BJ (cell line): ENCODE measurements around the gene MT1G. TPM values are rescaled to one million over a fixed set of nuclear protein-coding genes. Genes with fewer than 3 reads are reported as not detected.

Source experiments
- CTCF ChIA-PET: fragments of 350-600 bp; formaldehyde crosslinking; extraction: SDS; loops from one replicate; lab custom pipeline; 2021; ENCODE audit warnings: antibody characterized with exemption, inconsistent platforms; lab: Yijun Ruan, JAX
- POLR2A ChIA-PET: fragments of 300-600 bp; sonication (Branson Sonifier 250); formaldehyde crosslinking; extraction: SDS; loops from one replicate; lab custom pipeline; 2021; ENCODE audit warnings: antibody characterized with exemption; lab: Charles Lee
- DNase-seq: peaks from one replicate; pipeline ENCODE4 v3.0.0-alpha.2; 2011; ENCODE audit warnings: low read depth
- H3K27me3 ChIP-seq: 2 replicates; pipeline ENCODE4 v1.6.0; 2011; ENCODE audit warnings: low read length; ENCODE audit not compliant: control insufficient read depth, insufficient read depth
- H3K36me3 ChIP-seq: 2 replicates; pipeline ENCODE4 v1.5.1; 2011; ENCODE audit warnings: low read length; ENCODE audit not compliant: control insufficient read depth, insufficient read depth
- H3K4me3 ChIP-seq: 2 replicates; pipeline ENCODE4 v1.5.1; 2011; ENCODE audit warnings: low read depth, mild to moderate bottlenecking, control low read depth, low read length
- CTCF ChIP-seq: IDR thresholded peaks from 2 replicates; pipeline ENCODE4 v1.5.1; 2011; ENCODE audit warnings: low read depth, mild to moderate bottlenecking, control low read depth, inconsistent platforms, low read length, moderate library complexity; ENCODE audit not compliant: insufficient read depth
- polyA plus RNA-seq: library from polyadenylated mRNA; depleted of rRNA; stranded (reverse); fragments of >200 nt; gene quantifications from 2 replicates; pipeline ENCODE4 v1.2.3, GENCODE V29; 2011

Gene MT1G
- polyA plus RNA-seq, 1 experiment: 2.9 TPM

DNA sequence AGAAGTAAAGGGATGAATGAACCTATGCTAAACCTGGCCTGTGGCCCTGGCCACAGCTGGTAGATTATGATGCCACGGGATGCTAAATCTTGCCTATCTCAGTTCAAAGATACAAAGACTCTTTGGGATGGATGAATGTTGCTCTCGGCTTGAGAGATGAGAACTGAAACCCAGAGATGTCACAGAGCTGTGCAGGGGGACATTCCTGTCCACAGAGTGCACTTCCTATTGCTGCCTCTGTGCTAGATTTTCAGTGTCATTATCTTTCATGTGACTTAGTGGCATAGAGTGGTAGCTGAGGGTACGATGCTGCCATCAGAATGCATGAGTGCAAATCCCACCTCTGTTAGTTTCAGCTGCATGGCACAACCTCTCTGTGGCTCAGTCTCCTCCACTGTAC, 37.7 kb downstream of the MT1G start:
- Histone ChIP-seq H3K36me3 (no peaks in the 10 kb centered on the region), H3K27me3 (peaks cover 19% of the 10 kb centered on the region), H3K4me3 (no peak overlapping the region)
- no peak for TF ChIP-seq CTCF
- no peak for DNase-seq
- ChIA-PET POLR2A (no interaction called here), CTCF (interaction anchor here (0.8 to 2.9 kb wide), 7 partner anchors 8 to 72 kb away, joined by 3 to 8 read pairs (median 3); partner anchors contain the start of gene MT1A)

- H3K36me3 ChIP-seq: no peaks in the 10 kb centered on the region
- ChIA-PET CTCF (interaction anchor here (1.0 to 1.5 kb wide), 3 partner anchors 12 to 116 kb away, joined by 3 to 4 read pairs (median 3); no protein-coding TSS in a partner anchor), POLR2A (no interaction called here)
- TF ChIP-seq CTCF: no peak
- peaks cover 13% of the 10 kb centered on the region for H3K27me3 ChIP-seq
- DNase-seq: no peak
- H3K4me3 ChIP-seq: no peak overlapping the region
Measured at GRCh38 chr16:56629531-56629930, 38.3 kb downstream of the MT1G start.

- Histone ChIP-seq H3K4me3 (no peak overlapping the region), H3K36me3 (no peaks in the 10 kb centered on the region), H3K27me3 (peaks cover 8% of the 10 kb centered on the region)
- no peak for TF ChIP-seq CTCF
- ChIA-PET POLR2A (no interaction called here), CTCF (interaction anchor here (1.2 to 1.5 kb wide), 2 partner anchors 19 to 115 kb away, joined by 3 to 4 read pairs; no protein-coding TSS in a partner anchor)
- DNase-seq: no peak
Measured at GRCh38 chr16:56628486-56629350, 39.1 kb downstream of the MT1G start.

DNA sequence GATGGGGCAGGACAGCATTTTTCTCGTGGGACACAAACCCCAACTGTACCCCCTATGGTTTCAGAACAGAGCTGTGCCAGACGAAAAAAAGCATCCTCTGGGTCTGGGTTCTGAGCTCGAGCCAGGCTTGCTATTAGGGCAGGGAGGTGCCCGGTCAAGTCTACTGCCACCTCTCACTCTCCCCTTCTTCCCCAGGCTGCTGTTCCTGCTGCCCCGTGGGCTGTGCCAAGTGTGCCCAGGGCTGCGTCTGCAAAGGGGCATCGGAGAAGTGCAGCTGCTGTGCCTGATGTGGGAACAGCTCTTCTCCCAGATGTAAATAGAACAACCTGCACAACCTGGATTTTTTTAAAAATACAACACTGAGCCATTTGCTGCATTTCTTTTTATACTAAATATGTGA, 41.2 kb downstream of the MT1G start:
- peak overlapping the region; percentile 58 for H3K4me3 ChIP-seq
- ChIA-PET POLR2A (interaction anchor here (1.6 to 1.7 kb wide), 2 partner anchors 15 to 19 kb away, joined by 3 to 9 read pairs; no protein-coding TSS in a partner anchor), CTCF (interaction anchor here (1.5 kb wide), 1 partner anchor 14 kb away, joined by 3 read pairs; no protein-coding TSS in a partner anchor)
- TF ChIP-seq CTCF: no peak
- H3K36me3 ChIP-seq: no peaks in the 10 kb centered on the region
- no peaks in the 10 kb centered on the region for H3K27me3 ChIP-seq
- no peak for DNase-seq
